Endodermal cell (in vitro differentiated cells): ENCODE data around the gene CSRP2. TPM values are rescaled to one million over a fixed set of nuclear protein-coding genes. Genes with fewer than 3 reads are reported as not detected.

Source experiments
- DNase-seq: peaks from one replicate; pipeline ENCODE4 v3.0.0-alpha.2; 2017
- H3K27ac ChIP-seq: 2 replicates; pipeline ENCODE4 v1.5.1; 2013; ENCODE audit warnings: mild to moderate bottlenecking, low read depth, low read length, moderate library complexity
- H3K27me3 ChIP-seq: 2 replicates; pipeline ENCODE4 v1.6.1; 2013; ENCODE audit warnings: mild to moderate bottlenecking, low read length, moderate library complexity; ENCODE audit not compliant: insufficient read depth, control insufficient read depth, poor library complexity, severe bottlenecking
- H3K36me3 ChIP-seq: 2 replicates; pipeline ENCODE4 v1.7.0; 2013; ENCODE audit warnings: mild to moderate bottlenecking, low read length, moderate library complexity; ENCODE audit not compliant: control insufficient read depth, insufficient read depth
- H3K4me1 ChIP-seq: one replicate; pipeline ENCODE4 v1.7.0; 2013; ENCODE audit warnings: low read length; ENCODE audit not compliant: control insufficient read depth, insufficient read depth
- H3K4me3 ChIP-seq: 2 replicates; pipeline ENCODE4 v1.5.1; 2013; ENCODE audit warnings: mild to moderate bottlenecking, low read length, moderate library complexity
- H3K9ac ChIP-seq: 2 replicates; pipeline ENCODE4 v1.6.1; 2013; ENCODE audit warnings: mild to moderate bottlenecking, low read length, moderate library complexity; ENCODE audit not compliant: poor library complexity, severe bottlenecking; ENCODE audit errors: extremely low read depth
- H3K9me3 ChIP-seq: 2 replicates; pipeline ENCODE4 v1.6.1; 2013; ENCODE audit warnings: mild to moderate bottlenecking, low read length, moderate library complexity; ENCODE audit not compliant: control insufficient read depth
- H3K27ac Mint-ChIP-seq: 2 replicates; pipeline ENCODE4 v1.8.0; 2020; ENCODE audit warnings: mixed read lengths
- H3K27me3 Mint-ChIP-seq: 2 replicates; pipeline ENCODE4 v1.8.0; 2021; ENCODE audit warnings: mild to moderate bottlenecking, mixed read lengths; ENCODE audit not compliant: insufficient read depth
- H3K36me3 Mint-ChIP-seq: 2 replicates; pipeline ENCODE4 v1.8.0; 2020; ENCODE audit warnings: low read depth, mixed read lengths
- H3K4me1 Mint-ChIP-seq: 2 replicates; pipeline ENCODE4 v1.8.0; 2020; ENCODE audit warnings: mixed read lengths
- H3K4me3 Mint-ChIP-seq: 2 replicates; pipeline ENCODE4 v1.8.0; 2020; ENCODE audit warnings: mild to moderate bottlenecking, moderate library complexity, mixed read lengths
- H3K9me3 Mint-ChIP-seq: 2 replicates; pipeline ENCODE4 v1.8.0; 2020; ENCODE audit warnings: mild to moderate bottlenecking, mixed read lengths
- WGBS, 2 experiments: methylation state at CpG; one replicate each; pipeline versions ENCODE4 v1.1.5 to v1.1.7; 2013; ENCODE audit warnings: missing lambda C conversion rate in 2 of 2, mixed read lengths in 1 of 2; ENCODE audit not compliant: insufficient coverage in 1 of 2, insufficient read length in 1 of 2; 5-methylcytosine and 5-hydroxymethylcytosine counted together
- total RNA-seq, 2 donors: library from RNA; stranded (reverse); fragmentation: NEBNext Ultra II Directional in 1 of 2; extraction: Animal tissue kit (Norgen Biotek cat#: 25700) in 1 of 2; gene quantifications; 2 replicates in 1 of 2; 3 replicates in 1 of 2; pipeline ENCODE4 v1.2.1, GENCODE V29; 2021
- TF ChIP-seq, protein P1 (sequence below): fragments of 200-600 bp; sonication (generic); conservative IDR thresholded peaks from 2 replicates; pipeline ENCODE4 v1.5.0; 2021; ENCODE audit warnings: antibody characterized with exemption, mild to moderate bottlenecking

CSRP2 gene
- total RNA-seq, 2 donors from 2014 or later = 74.7 to 121 TPM

DNA sequence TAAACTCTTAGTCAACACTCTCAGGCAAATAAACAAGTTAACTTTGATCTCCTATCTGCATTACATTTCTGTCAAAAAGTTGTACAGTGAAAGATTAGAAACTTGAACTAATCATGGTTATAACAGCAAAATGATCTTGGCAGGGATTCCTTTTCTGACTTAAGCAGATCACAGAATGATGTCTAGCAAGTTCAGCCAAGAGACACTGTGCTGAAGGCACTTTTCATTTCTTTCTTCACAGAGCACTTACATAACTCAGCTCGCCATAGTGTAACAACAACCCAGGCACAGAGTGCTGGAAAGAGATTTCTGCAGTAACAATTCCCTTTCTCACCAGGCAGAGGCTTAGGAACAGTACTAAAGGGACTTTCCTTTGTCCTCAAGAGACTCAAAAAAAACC lies 19.6 kb upstream of the CSRP2 start:
- H3K9me3 Mint-ChIP-seq = peaks cover 19% of the 10 kb centered on the region
- 91% methylated on average over 1 of the region's 1 CpG; no CpG with 5 or more reads in 1 of the 2 experiments for WGBS, 2 experiments
- no peak overlapping the region for H3K27ac Mint-ChIP-seq

DNA sequence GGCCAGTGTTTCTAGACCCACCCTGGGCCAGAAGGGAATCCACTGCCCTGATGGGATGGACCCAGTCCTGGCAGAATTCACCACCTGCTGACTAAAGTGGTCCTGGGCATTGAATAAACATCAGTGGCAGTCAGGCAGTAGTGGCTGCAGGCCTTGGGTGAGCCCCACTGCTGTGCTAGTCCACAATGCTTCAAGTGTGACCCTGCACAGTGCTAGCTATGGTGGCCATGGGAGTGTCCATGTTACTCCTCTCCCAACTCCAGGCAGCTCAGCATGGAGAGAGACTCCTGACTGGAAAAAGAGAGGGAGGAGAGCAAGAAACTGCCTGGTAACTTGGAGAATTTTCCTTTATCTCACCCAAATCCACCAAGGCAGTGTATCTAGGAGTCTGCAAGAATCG lies 17.5 kb upstream of the CSRP2 start:
- Mint-ChIP-seq H3K4me1 (peaks cover 2% of the 10 kb centered on the region), H3K27me3 (no peaks in the 10 kb centered on the region), H3K9me3 (peaks cover 19% of the 10 kb centered on the region), H3K27ac (no peak overlapping the region), H3K36me3 (no peaks in the 10 kb centered on the region), H3K4me3 (no peak overlapping the region)
- Histone ChIP-seq H3K4me1 (no peaks in the 10 kb centered on the region), H3K27me3 (no peaks in the 10 kb centered on the region), H3K9me3 (peaks cover 10% of the 10 kb centered on the region), H3K9ac (no peak overlapping the region), H3K36me3 (no peaks in the 10 kb centered on the region), H3K4me3 (no peak overlapping the region), H3K27ac (no peak overlapping the region)
- DNase-seq = no peak
- WGBS, 2 experiments = 75 to 88% methylated on average over 1 of the region's 1 CpG
- TF ChIP-seq, protein P1, sequence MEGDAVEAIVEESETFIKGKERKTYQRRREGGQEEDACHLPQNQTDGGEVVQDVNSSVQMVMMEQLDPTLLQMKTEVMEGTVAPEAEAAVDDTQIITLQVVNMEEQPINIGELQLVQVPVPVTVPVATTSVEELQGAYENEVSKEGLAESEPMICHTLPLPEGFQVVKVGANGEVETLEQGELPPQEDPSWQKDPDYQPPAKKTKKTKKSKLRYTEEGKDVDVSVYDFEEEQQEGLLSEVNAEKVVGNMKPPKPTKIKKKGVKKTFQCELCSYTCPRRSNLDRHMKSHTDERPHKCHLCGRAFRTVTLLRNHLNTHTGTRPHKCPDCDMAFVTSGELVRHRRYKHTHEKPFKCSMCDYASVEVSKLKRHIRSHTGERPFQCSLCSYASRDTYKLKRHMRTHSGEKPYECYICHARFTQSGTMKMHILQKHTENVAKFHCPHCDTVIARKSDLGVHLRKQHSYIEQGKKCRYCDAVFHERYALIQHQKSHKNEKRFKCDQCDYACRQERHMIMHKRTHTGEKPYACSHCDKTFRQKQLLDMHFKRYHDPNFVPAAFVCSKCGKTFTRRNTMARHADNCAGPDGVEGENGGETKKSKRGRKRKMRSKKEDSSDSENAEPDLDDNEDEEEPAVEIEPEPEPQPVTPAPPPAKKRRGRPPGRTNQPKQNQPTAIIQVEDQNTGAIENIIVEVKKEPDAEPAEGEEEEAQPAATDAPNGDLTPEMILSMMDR = no peak

More for the DNA sequence above, 19.6 kb upstream of the CSRP2 start:
- Histone ChIP-seq H3K36me3 (no peaks in the 10 kb centered on the region), H3K9me3 (peaks cover 21% of the 10 kb centered on the region), H3K4me3 (no peak overlapping the region), H3K27me3 (no peaks in the 10 kb centered on the region), H3K27ac (no peak overlapping the region), H3K9ac (no peak overlapping the region), H3K4me1 (no peaks in the 10 kb centered on the region)
- Mint-ChIP-seq H3K27me3 (no peaks in the 10 kb centered on the region), H3K4me3 (no peak overlapping the region), H3K36me3 (no peaks in the 10 kb centered on the region), H3K4me1 (peaks cover 2% of the 10 kb centered on the region)
- TF ChIP-seq, protein P1 = no peak
- no peak for DNase-seq

DNA sequence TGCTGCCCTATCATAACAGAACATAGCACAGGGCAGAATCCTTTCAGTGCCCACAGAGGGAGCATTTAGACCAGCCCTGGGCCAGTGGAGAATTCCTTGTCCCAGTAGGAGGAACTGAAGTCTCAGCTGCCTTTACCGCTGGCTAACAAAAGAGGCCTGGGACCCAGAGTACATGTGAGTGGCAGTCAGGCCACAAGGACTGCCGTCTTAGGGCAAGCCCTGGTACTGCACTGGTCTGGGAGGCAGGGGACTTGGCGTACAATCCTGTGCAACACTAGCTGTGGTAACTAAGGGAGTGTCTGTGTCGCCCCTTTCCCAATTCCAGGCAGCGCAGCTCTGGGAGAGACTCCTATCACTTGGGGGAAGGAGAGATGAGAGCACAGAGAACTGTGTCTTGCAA lies 17.0 kb upstream of the CSRP2 start:
- no peaks in the 10 kb centered on the region for H3K36me3 ChIP-seq
- H3K4me3 ChIP-seq = no peak overlapping the region
- H3K27ac ChIP-seq = no peak overlapping the region
- no peak overlapping the region for H3K9ac ChIP-seq
- no peaks in the 10 kb centered on the region for H3K36me3 Mint-ChIP-seq
- no peaks in the 10 kb centered on the region for H3K4me1 ChIP-seq
- DNase-seq = peak; percentile 51
- no peaks in the 10 kb centered on the region for H3K27me3 Mint-ChIP-seq
- H3K27ac Mint-ChIP-seq = no peak overlapping the region
- peaks cover 19% of the 10 kb centered on the region for H3K9me3 Mint-ChIP-seq
- H3K4me3 Mint-ChIP-seq = no peak overlapping the region
- no peaks in the 10 kb centered on the region for H3K27me3 ChIP-seq
- H3K4me1 Mint-ChIP-seq = peaks cover 2% of the 10 kb centered on the region
- peaks cover 10% of the 10 kb centered on the region for H3K9me3 ChIP-seq
- TF ChIP-seq, protein P1 = no peak
- 93 to 96% methylated on average over 2 to 5 of the region's 5 CpGs for WGBS, 2 experiments
